HG03442 (cell line): ENCODE results near the gene KCNMB2.

Experiments
- ATAC-seq: cut with Tn5 transposase; IDR thresholded peaks from one replicate; pipeline ENCODE4 v1.9.1; 2021; ENCODE audit warnings: mild to moderate bottlenecking, moderate library complexity; ENCODE audit not compliant: unreplicated experiment

Gene KCNMB2

DNA sequence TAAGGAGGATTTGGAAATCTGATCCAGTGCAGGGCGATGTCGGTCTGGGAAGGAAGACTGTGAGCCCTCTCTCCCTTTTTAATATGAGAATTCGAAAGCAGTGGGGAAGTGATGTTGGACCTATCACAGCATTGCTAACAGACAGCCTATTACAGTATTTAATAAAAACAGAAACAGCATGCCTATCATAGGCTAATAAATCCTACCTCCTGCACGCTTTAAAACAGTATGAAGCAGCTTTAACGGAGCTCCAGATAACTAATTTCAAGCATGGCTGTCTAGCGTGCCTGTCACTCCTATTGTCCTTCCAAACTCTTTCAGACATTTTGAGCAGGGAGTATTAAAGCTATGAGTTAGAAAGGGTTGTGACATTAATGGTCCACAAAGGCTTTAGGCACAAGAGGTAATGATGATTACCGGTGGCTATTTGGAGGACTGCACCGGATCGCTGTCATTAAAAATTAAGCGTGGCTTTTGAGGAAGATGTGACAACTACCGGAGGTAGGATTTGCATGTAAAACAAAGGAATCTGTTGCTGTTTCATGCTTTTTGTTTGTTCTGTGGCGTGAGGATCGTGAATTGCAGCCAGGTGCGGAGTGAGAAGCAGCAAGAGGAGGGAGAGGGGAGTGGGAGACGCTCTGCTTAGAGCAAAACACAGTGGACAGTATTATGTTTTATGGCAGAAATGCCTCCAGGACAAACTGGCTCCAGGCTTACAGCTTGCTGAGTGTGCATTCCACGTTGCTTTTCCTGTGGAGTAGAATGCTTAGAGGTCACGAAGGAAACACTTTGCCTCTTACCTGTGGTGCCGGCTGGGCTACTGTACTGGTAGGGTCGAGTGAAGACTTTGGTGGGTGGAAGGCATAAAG is at the start of gene KCNMB2:
Gene KCNMB2, plus strand, starts transcription at position 226 of the 869 bp plus-strand sequence.
- no peak for ATAC-seq

DNA sequence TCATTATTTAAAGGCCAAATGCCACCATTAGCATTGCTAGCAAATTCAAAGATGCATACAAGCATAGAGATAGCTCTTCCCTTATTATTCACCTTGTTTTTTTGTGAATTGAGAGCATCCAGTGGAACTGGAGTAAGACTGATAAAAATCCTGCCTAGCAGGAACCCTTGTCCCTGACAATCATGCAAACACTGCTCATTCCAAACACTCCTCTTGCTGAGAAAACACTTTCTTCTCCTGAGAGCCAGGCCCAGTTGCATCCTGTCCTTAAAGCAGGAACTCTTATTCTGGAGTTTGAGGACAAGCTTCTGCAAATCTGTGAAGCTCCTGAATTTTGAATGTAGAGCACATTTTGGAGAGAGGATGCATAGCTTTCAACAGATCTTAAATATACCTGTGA is 49.3 kb upstream of the KCNMB2 start:
- ATAC-seq, result no peak

DNA sequence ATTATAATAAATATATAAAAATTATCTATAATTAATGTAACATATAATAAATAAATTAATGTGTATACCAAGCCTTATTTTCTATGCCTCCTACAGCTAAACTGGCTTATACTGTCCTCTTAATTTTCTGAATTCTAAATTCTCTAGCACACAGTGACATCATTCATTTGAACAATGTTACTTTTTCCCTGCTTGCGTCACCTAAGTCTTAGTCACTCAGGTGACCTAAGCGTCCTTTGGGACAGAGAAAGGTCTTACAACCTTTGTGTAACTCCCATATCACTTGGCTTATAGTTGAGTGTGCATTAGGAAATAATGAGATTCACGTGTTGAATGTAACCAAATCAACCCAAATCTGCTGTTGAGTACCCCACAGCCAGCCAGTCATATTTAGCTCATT is 48.5 kb upstream of the KCNMB2 start:
- no peak for ATAC-seq

DNA sequence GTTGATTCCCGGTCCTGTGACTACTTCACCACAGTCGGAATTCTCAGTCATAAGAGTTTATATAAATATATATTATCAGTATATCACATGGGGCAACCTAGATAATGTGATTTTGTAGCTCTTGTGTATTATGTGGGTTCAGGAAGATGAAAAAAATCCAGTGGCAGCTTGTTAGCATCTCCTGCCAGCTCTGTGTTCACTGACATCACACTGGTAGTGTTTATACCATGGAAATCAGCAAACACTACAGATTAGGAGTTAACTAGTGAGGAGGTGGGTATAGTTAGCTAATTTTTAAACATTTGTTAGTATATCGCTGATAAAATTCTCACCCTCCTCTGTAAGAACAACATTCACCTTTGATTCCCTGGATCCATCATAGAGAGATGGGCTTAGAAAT is 44.5 kb upstream of the KCNMB2 start:
- ATAC-seq, result no peak

DNA sequence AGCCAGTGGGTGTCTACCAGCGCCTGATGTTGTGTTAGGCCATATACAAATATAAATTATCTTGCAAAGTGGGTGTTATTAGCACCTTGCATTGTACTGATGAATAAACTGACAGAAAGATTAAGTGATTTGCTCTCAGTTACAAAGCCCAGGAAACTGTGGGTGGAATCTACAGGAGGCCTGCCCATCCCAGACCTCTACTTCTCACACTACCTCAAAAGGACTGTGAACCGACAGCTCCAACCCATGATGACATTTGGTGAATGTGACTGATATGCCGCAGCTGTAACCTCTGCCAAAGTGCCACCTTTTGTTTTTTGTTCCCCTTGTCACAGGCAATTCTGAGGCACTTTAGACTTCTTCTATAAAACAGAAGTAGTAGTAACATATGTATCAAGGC is 43.7 kb upstream of the KCNMB2 start:
- no peak for ATAC-seq

DNA sequence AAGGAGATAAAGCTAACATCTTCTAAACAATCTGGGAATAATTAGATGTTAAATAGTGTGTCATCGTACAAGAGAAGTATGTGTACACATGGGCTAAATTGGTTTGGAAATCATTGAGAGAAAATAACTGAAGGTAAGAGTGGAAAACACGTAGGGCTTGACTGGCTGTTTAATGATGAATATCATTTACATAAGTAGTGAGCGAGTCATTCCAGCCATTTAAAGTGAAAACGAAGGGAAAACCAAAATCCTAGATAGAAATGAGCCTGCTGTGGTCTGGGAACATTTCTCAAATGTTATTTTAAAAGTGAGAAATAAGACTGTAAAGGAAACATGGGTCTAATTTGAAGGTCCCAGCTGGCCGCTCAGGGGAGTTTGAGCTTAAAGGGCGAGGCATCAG is 41.9 kb upstream of the KCNMB2 start:
- ATAC-seq, result no peak

DNA sequence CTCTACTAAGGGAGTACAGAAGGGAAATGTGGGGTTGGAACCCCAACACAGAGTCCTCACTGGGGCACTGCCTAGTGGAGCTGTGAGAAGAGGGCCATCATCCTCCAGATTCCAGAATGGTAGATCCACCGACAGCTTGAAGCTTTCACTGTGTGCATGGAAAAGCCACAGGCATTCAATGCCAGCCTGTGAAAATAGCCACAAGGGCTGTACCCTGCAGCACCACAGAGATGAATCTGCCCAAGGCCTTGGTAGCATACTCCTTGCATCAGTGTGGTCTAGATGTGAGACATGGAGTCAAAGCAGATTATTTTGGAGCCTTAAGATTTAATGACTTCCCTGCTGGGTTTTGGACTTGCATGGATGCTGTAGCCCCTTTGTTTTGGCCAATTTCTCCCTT is 39.3 kb upstream of the KCNMB2 start:
- no peak for ATAC-seq

DNA sequence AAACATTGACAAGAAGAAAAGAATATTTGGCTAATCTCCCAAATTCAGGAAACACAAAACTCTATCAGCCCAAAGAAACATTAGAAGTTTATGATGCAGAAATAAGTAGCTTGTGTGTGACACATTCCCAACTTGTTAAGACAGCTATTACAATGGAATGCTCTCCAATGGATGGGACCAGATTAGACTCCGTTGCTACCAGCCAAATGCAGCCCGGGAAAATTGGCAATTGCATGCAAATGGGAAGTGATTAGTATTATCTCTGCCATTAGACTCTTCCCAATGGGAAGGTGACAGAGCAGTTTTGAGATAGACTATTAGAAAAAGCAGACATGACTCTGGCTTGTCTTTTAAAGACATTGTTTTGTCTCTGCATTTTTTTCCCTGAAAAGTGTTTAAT is 37.4 kb upstream of the KCNMB2 start:
- no peak for ATAC-seq

DNA sequence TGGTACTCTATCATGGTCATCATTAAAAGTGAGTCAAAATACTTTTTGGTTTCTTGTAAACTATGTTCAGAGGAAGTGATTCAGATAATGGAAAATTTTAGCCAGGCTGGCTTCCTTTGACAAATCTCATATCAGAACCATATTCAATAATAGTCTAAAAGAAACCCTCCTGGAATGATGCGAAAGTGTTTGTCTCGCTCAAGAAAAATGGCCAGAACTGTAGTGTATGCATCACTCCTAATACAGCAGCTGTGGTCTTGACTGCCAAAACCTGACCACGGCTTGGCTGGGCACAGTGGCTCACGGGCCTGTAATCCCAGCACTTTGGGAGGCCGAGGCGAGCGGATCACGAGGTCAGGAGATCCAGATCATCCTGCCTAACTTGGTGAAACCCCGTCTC is 35.6 kb upstream of the KCNMB2 start:
- ATAC-seq, result no peak

DNA sequence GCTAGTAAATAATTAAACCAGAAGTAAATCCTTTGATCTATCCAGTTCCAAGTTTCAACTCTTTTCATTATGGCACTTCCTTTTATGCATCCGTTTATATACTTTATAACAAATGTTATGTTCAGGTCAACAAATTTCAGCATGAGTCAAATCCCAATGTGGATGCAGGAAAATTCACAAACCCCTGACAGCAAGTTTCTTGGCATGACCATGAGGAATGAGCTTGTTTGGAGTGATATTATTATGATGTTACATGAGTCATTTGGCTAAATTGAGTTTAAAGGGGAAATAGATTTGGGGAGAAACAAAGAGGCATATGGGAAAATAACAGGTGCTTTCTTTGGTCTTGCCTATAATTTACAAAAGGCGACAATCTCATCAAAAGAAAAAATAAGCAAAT is 32.1 kb upstream of the KCNMB2 start:
- ATAC-seq, result no peak

DNA sequence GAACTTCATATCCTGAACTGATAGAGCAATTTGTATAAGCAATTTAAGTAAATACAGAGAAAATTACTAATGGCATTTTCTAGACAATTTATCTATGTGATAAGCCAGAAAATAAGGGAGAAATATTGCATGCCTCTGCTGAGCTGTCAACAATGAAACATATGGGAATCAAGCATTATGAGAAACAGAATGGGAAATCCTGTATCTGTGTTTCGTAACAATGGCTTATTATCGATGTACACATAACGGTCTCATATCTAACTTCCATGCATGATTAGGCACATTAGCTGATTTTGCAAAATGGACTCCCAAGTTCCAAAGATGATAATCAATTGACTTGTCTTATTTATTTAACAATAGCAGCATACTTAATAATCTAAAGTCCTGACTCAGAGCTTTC is 30.4 kb upstream of the KCNMB2 start:
- ATAC-seq, result no peak

DNA sequence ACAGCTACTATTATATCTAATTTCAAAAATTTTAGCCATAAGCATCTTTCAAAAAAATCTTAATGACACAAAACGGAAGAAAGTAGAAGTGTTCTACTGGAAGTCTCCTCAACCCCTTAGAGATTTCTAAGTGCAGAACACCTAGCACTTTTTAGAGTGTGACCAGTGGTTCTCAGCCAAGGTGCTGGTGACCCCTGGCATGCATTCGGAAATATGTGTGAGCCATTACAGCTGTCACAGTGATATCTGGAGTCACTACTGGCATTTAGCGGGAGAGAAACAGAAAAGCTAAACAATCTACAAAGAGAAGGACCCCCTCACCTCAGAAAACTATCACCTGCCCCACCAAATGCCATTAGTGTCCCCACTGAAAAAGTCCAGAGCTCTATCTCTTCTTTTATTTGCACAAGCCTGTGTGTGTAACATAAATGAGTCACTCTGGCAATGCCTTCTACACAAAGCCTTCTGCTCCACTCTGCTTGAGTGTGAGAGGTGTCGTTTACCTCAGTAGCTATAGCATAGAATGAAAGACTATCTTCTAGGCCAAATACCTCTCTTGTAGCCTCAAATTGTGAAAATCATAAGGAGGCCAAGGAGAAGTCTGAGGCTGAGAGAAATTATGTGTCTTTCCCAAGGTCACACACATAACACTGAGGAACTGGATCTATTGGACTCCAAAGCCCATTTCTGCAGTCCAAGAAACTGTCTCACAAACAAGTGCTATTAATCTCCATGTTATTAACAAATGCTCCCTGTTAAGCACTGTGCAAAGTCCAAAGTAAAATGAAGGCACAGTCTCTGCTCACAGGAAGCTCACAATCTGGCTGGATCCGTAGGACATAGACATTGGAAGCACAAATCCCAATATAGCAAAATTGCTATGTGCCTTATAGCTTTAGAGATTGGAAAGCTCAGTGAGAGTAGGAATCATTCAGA is 28.5 kb upstream of the KCNMB2 start:
- ATAC-seq, result no peak

DNA sequence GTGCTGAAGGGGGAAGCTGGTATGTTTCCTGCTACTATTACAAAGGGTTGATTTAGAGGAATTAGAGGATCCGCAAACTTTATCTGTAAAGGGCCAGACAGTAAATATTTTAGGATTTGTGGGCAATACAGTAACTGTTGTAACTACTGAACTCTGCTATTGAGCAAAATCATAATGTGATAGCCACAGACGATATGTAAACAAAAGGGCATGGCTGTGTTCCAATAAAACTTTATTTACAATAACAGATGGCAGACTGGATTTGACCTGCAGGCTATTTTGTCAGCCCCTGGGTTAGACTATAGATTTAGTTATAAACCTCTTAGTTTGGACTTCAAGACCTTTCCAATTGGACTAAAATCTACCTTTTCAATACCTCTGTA is 27.8 kb upstream of the KCNMB2 start:
- ATAC-seq, result no peak

DNA sequence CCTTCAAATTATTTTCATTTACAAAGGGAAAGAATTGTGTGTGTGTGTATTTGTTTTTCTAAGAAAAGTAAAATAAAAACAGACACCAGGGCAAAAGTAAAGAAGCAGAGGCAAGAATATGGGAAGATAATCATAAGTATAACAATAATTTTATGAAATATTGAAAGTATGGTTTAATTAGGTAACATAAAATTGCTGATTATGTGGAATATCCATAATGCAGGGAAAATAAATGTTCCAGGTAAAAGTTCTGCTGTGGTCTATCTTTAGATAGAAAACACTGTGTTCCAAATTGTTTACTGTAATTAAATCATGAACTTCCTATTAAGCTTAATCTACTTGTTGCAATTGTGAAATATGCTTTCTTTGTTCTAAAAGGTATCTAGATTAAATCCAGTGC is 25.7 kb upstream of the KCNMB2 start:
- no peak for ATAC-seq

DNA sequence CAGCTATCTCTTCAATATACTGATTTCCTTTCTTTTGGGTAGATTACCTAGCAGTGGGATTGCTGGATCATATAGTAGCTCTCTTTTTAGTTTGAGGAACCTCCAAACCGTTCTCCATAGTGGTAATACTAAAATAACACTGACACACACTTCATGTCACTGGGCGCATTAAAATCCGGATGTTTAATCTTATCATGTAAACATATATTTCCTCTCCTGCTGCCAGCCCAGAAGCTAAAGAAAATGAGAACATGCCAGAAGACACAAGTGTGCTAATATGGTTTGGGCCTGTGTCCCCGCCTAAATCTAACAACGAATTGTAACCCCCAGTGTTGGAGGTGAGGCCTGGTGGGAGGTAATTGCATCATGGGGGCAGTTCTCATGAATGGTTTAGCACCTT is 23.6 kb upstream of the KCNMB2 start:
- ATAC-seq, result no peak

DNA sequence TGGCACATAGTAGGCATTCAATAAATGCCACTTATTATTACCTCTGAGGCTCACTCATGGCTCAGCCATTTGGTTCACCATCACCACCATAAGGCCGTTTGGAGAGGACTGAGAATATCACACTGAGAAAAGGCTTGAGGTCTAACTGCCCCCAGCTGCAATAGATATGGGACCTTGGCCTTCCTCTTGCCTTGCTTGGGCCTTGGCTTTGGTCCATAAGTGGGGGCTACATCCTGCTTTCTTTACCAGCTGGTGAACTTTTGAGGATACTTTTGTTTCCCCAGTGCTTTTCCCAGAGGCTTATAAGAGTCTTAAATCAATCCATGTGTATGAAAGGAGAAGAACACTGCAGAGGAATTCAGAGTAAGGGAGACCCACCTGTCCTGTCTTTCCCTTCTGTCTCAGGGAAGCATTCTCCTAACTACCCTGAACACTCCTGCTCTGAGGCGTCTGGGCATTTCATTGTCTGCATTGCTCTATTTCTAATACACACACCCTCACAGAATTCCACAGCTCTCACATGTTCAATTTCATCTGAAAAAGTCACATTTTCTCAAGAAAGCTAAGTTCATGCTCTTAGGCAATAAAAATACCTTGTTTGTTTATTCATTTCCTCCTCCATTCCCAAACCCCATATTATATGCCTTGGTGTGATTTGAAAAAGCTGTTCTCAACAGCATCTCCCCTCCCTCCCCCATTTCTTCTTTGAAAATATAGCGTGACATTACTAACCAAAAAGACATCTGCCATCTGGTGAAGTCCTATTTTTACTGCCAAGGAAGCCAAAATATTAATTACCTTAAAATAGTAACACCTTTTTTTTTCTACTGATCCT is 22.5 kb upstream of the KCNMB2 start:
- no peak for ATAC-seq

DNA sequence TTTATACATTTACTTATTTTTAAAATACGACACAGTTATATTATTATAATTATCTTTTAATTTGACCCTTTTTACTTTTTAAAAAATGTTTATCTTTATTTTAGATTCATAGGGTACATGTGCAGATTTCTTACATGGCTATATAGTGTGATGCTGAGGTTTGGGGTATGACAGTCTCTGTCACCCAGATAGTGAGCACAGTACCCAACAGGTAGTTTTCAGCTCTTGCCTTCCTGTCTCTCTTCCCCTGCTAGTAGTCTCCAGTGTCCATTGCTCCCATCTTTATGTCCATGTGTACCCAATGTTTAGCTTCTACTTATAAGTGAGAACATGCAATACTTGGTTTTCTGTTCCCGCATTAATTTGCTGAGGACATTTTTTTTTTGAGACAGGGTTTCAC is 21.8 kb upstream of the KCNMB2 start:
- no peak for ATAC-seq

DNA sequence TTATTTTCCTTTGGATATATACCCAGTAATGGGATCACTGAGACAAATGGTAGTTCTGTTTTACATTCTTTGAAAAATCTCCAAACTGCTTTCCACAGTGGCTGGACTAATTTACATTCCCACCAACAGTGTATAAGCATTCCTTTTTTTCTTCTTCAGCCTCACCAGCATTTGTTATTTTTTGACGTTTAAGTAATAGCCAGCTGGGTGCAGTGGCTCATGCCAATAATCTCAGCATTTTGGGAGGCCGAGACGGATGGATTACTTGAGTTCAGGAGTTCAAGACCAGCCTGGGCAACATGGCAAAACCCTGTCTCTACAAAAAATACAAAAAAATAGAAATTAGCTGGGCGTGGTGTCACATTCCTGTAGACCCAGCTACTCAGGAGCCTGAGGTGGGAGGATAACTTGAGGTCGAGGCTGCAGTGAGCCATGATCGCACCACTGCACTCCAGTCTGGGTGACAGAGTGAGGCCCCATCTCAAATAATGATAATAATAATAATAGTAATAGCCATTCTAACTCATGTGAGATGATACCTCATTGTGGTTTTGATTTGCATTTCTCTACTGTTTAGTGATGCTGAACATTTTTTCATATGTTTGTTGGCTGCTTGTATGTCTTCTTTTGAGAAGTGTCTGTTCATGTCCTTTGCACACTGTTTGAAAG is 21.0 kb upstream of the KCNMB2 start:
- ATAC-seq, result peak; percentile 30

DNA sequence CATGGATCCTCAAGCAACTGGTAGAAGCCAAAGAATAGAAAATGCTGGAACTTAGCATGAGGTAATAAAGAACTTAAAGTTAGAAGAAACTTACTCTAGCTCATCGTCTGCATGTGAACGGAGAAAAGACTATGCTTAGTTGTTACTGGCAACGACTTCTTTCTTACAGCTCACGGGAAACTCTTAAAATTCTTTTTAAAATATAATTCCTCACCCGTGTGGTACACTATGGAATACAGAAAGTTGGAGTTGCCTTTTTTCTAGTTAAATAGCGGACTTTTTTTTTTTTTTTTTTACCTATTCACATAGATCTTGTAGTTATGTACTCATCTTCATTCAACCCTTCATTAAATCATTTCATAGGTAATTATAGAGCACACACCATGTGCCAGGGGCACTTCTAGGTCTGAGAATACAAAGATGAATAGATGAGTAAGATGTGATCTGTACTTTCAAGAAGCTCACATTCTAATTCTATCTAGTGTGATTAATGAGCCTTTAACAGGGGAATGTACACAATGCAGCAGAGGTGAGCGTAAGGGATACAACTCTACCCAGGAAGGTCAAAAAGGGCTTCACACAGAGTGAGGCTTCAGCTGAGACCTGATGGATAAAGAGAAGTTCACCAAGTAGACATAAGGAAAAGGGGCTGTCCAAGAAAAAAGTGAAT is 18.4 kb upstream of the KCNMB2 start:
- no peak for ATAC-seq
